ENCODE measurements around the gene TBC1D22B. TPM values are rescaled to one million over a fixed set of nuclear protein-coding genes. Genes with fewer than 3 reads are reported as not detected.

TBC1D22B gene
- total and polyA plus RNA-seq, 2 of the 13 experiments (the other 11 are each of a cell fraction or from before 2014, with no cell fraction given): 9.7 to 12.9 TPM

- TF ChIP-seq EHMT2 (IDR thresholded peaks at IDR 0.05; ENCODE audit: borderline replicate concordance, low read depth, low read length) (no peak), MXD4 (CRISPR knock-in tag; IDR thresholded peaks at IDR 0.05) (peak; percentile 54), ZNF616 (CRISPR knock-in tag; IDR thresholded peaks at IDR 0.05; ENCODE audit: low read depth) (no peak; the same call in 1 of the 2 replicates), MED1 (CRISPR knock-in tag; IDR thresholded peaks at IDR 0.05) (peak; percentile 63), ZNF607 (CRISPR knock-in tag; IDR thresholded peaks at IDR 0.05; ENCODE audit: borderline replicate concordance) (peak; percentile 77; the same call in 1 of the 2 replicates), JARID2 (CRISPR knock-in tag; IDR thresholded peaks at IDR 0.05; ENCODE audit: insufficient replicate concordance) (no peak), TERF1 (CRISPR knock-in tag; IDR thresholded peaks at IDR 0.05) (no peak), SETDB1 (CRISPR knock-in tag; IDR thresholded peaks at IDR 0.05; ENCODE audit: borderline replicate concordance) (no peak), SRF (IDR thresholded peaks at IDR 0.05; ENCODE audit: low read depth, low read length) (peak; percentile 87), PPARG (CRISPR knock-in tag; conservative IDR thresholded peaks at IDR 0.05) (peak; percentile 65; the same call in 1 of the 2 replicates), AKAP8 (CRISPR knock-in tag; IDR thresholded peaks at IDR 0.05) (no peak), JUN (CRISPR knock-in tag; IDR thresholded peaks at IDR 0.05) (peak; percentile 76), SIN3B (IDR thresholded peaks at IDR 0.05; ENCODE audit: low read length) (0 out of 2 replicates have a peak, but pooled peaks have one; percentile 37), PBX2 (CRISPR knock-in tag; IDR thresholded peaks at IDR 0.05) (no peak), ZNF180 (CRISPR knock-in tag; IDR thresholded peaks at IDR 0.05; ENCODE audit: borderline replicate concordance, low read depth) (0 out of 2 replicates have a peak, but pooled peaks have one; percentile 87), HIVEP1 (CRISPR knock-in tag; IDR thresholded peaks at IDR 0.05) (0 out of 2 replicates have a peak, but pooled peaks have one; percentile 69), TBP (CRISPR knock-in tag; IDR thresholded peaks at IDR 0.05) (no peak), ZNF430 (CRISPR knock-in tag; IDR thresholded peaks at IDR 0.05) (no peak; the same call in 1 of the 2 replicates), ZFP41 (CRISPR knock-in tag; IDR thresholded peaks at IDR 0.05; ENCODE audit: borderline replicate concordance) (no peak), SRY (CRISPR knock-in tag; IDR thresholded peaks at IDR 0.05) (peak; percentile 87; the same call in 1 of the 2 replicates), FLYWCH1 (CRISPR knock-in tag; IDR thresholded peaks at IDR 0.05) (no peak), ZKSCAN8 (CRISPR knock-in tag; IDR thresholded peaks at IDR 0.05; ENCODE audit: borderline replicate concordance) (peak; percentile 56; the same call in 1 of the 2 replicates), ZNF3 (CRISPR knock-in tag; IDR thresholded peaks at IDR 0.05) (no peak), ZNF549 (CRISPR knock-in tag; IDR thresholded peaks at IDR 0.05) (no peak), ZBTB26 (CRISPR knock-in tag; IDR thresholded peaks at IDR 0.05; ENCODE audit: borderline replicate concordance) (0 out of 2 replicates have a peak, but pooled peaks have one; percentile 16), MXD3 (CRISPR knock-in tag; IDR thresholded peaks at IDR 0.05) (peak; percentile 61)
Observed at GRCh38 chr6:37353761-37354525, 96.4 kb downstream of the TBC1D22B start, which contains the start of gene RNF8 (continued).

All from HepG2 (cell line).